NCI-H82 treated with DMSO at 0.1 percent for 48 hours (cell line): ENCODE measurements around the gene EIF4EBP3.

Experiments used
- DNase-seq: peaks from one replicate; lab custom pipeline; 2025; ENCODE audit not compliant: unreplicated experiment; lab: John Stamatoyannopoulos, UW

EIF4EBP3 gene

GRCh38 chr5:140556438-140556837, 9.0 kb downstream of the EIF4EBP3 start:
- no peak for DNase-seq

- DNase-seq = peak; percentile 52
Observed at GRCh38 chr5:140557136-140557805, 9.8 kb downstream of the EIF4EBP3 start, which contains the start of gene SRA1. TSS of gene SRA1 (minus strand) at chr5:140557473. CDS start at chr5:140557452, 21 bp downstream.

GRCh38 chr5:140557965-140558364, 10.5 kb downstream of the EIF4EBP3 start:
- DNase-seq = no peak

- DNase-seq = no peak
Observed at GRCh38 chr5:140558542-140558941, 11.1 kb downstream of the EIF4EBP3 start.

GRCh38 chr5:140560227-140560626, 12.8 kb downstream of the EIF4EBP3 start:
- no peak for DNase-seq

- no peak for DNase-seq
Observed at GRCh38 chr5:140561753-140562523, 14.5 kb downstream of the EIF4EBP3 start.

GRCh38 chr5:140563596-140563995, 16.1 kb downstream of the EIF4EBP3 start:
- DNase-seq = no peak

GRCh38 chr5:140564196-140565023, 16.9 kb downstream of the EIF4EBP3 start, which contains the start of the genes APBB3 and SLC35A4:
TSS of gene APBB3 (minus strand) at chr5:140564598. CDS start at chr5:140564245, 353 bp downstream.
TSS of gene SLC35A4 (plus strand) at chr5:140564828. CDS start at chr5:140567170, 2,342 bp downstream.
- peak; percentile 85 for DNase-seq

- DNase-seq = no peak
Observed at GRCh38 chr5:140565024-140565779, 17.7 kb downstream of the EIF4EBP3 start.

GRCh38 chr5:140565780-140566095, 18.3 kb downstream of the EIF4EBP3 start:
- no peak for DNase-seq

- DNase-seq = no peak
Observed at GRCh38 chr5:140566665-140567064, 19.2 kb downstream of the EIF4EBP3 start.

GRCh38 chr5:140567136-140567818, 19.8 kb downstream of the EIF4EBP3 start:
- no peak for DNase-seq

- DNase-seq = no peak
Observed at GRCh38 chr5:140567871-140568270, 20.4 kb downstream of the EIF4EBP3 start.

- no peak for DNase-seq
Observed at GRCh38 chr5:140568443-140569063, 21.1 kb downstream of the EIF4EBP3 start.

- DNase-seq = no peak
Observed at GRCh38 chr5:140569197-140569596, 21.7 kb downstream of the EIF4EBP3 start.

- DNase-seq = no peak
Observed at GRCh38 chr5:140570058-140570457, 22.6 kb downstream of the EIF4EBP3 start.

- DNase-seq = no peak
Observed at GRCh38 chr5:140570488-140570887, 23.0 kb downstream of the EIF4EBP3 start.

GRCh38 chr5:140571105-140571504, 23.6 kb downstream of the EIF4EBP3 start:
- no peak for DNase-seq

GRCh38 chr5:140573683-140574082, 26.2 kb downstream of the EIF4EBP3 start:
- no peak for DNase-seq

GRCh38 chr5:140574165-140574564, 26.7 kb downstream of the EIF4EBP3 start:
- no peak for DNase-seq
